Smooth muscle cell (in vitro differentiated cells): ENCODE results near the gene PDGFA. TPM values are rescaled to one million over a fixed set of nuclear protein-coding genes. Genes with fewer than 3 reads are reported as not detected.
A peak's percentile ranks its signal among the peaks of the same experiment; 100 is the strongest.

Source experiments
- DNase-seq: peaks from one replicate; lab custom pipeline; 2025; ENCODE audit not compliant: unreplicated experiment; lab: John Stamatoyannopoulos, UW
- H2AFZ ChIP-seq: fragments of 200-600 bp; sonication (generic); 2 replicates; pipeline ENCODE4 v1.6.0; 2016; ENCODE audit warnings: antibody characterized with exemption, low read depth, mild to moderate bottlenecking
- H3F3A ChIP-seq: fragments of 200-600 bp; sonication (generic); 2 replicates; pipeline ENCODE4 v1.6.0; 2017; ENCODE audit warnings: antibody characterized with exemption, low read depth
- H3K27ac ChIP-seq: fragments of 200-600 bp; sonication (generic); 2 replicates; pipeline ENCODE4 v1.5.1; 2016; ENCODE audit warnings: low read depth, mild to moderate bottlenecking
- H3K27me3 ChIP-seq: fragments of 200-600 bp; sonication (generic); 2 replicates; pipeline ENCODE4 v1.6.1; 2016; ENCODE audit warnings: low read depth, mild to moderate bottlenecking
- H3K36me3 ChIP-seq: fragments of 200-600 bp; sonication (generic); 2 replicates; pipeline ENCODE4 v1.5.1; 2016; ENCODE audit warnings: low read depth
- H3K4me1 ChIP-seq: fragments of 200-600 bp; sonication (generic); 2 replicates; pipeline ENCODE4 v1.5.1; 2016; ENCODE audit warnings: low read depth
- H3K4me2 ChIP-seq: fragments of 200-600 bp; sonication (generic); 2 replicates; pipeline ENCODE4 v1.6.0; 2016; ENCODE audit warnings: mild to moderate bottlenecking
- H3K4me3 ChIP-seq: fragments of 200-600 bp; sonication (generic); 2 replicates; pipeline ENCODE4 v1.5.1; 2016; ENCODE audit warnings: mild to moderate bottlenecking
- H3K79me2 ChIP-seq: fragments of 200-600 bp; sonication (generic); 2 replicates; pipeline ENCODE4 v1.6.0; 2016; ENCODE audit warnings: low read depth, mild to moderate bottlenecking
- H3K9ac ChIP-seq: fragments of 200-600 bp; sonication (generic); 2 replicates; pipeline ENCODE4 v1.6.0; 2016; ENCODE audit warnings: low read depth
- H3K9me3 ChIP-seq: fragments of 200-600 bp; sonication (generic); replicated peaks from 2 replicates; pipeline ENCODE4 v1.5.1; 2016; ENCODE audit warnings: low read depth
- H4K20me1 ChIP-seq: fragments of 200-600 bp; sonication (generic); 2 replicates; pipeline ENCODE4 v1.6.0; 2016; ENCODE audit warnings: low read depth
- CTCF ChIP-seq: fragments of 200-600 bp; sonication (generic); IDR thresholded peaks from 2 replicates; pipeline ENCODE4 v1.5.1; 2017; ENCODE audit warnings: borderline replicate concordance, mild to moderate bottlenecking, antibody characterized with exemption; ENCODE audit not compliant: insufficient read depth, poor library complexity, severe bottlenecking
- WGBS: methylation state at CpG from one replicate; pipeline ENCODE4 v1.1.7; 2016; ENCODE audit warnings: low lambda C conversion rate; 5-methylcytosine and 5-hydroxymethylcytosine counted together
- polyA plus RNA-seq: library from polyadenylated mRNA; unstranded; fragments of >200 nt; fragmentation: Nextera tagmentation; extraction: Ambion mirVana; gene quantifications from 2 replicates; pipeline ENCODE4 v1.2.1, GENCODE V29; 2016
- total RNA-seq: library from RNA; depleted of rRNA; stranded (reverse); fragments of >200 nt; gene quantifications from 2 replicates; pipeline ENCODE4 v1.2.3, GENCODE V29; 2014

Gene PDGFA
- total and polyA plus RNA-seq, 2 experiments from 2014 or later, result 32.0 to 68.1 TPM

- Histone ChIP-seq H3K27me3 (no peaks in the 10 kb centered on the region), H3K4me2 (peak overlapping the region; percentile 94), H3K27ac (peak overlapping the region; percentile 74), H3F3A (peaks cover 7% of the 10 kb centered on the region), H3K9ac (peak overlapping the region; percentile 51), H2AFZ (no peak overlapping the region), H3K9me3 (no peaks in the 10 kb centered on the region), H3K79me2 (peaks cover 77% of the 10 kb centered on the region), H3K4me3 (peak overlapping the region; percentile 97), H3K4me1 (peaks cover 38% of the 10 kb centered on the region), H3K36me3 (no peaks in the 10 kb centered on the region), H4K20me1 (peaks cover 67% of the 10 kb centered on the region)
- WGBS, result 2% methylated on average over 51 of the region's 83 CpGs
- TF ChIP-seq CTCF, result no peak
- peak; percentile 55 for DNase-seq
These were observed 2.8 kb downstream of the PDGFA start for GRCh38 chr7:516606-517456.

DNA sequence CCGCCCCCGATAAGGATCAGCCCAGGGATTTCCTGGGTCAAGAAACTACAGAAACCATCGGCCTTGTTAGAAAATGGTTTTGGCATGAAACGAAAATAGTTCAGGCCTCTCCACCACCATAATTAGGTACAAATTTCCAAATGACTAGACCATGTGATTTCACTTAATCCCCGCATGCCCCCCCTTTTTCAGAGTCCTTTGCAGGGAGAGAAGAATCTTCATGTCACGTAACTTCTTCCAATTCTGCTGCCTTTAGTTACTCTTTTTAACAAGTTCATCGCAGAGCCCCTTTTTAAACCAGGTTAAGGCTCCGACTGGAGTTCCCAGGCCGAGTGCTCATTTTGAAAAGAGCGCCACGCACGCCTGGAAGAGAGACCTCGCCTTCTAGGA is 3.4 kb downstream of the PDGFA start:
- TF ChIP-seq CTCF, result no peak
- Histone ChIP-seq H3K27me3 (no peaks in the 10 kb centered on the region), H3K36me3 (no peaks in the 10 kb centered on the region), H3K79me2 (peaks cover 80% of the 10 kb centered on the region), H3K4me2 (peak overlapping the region; percentile 94), H3K9ac (peak overlapping the region; percentile 51), H3K9me3 (no peaks in the 10 kb centered on the region), H3K4me3 (peak overlapping the region; percentile 97), H3K27ac (peak overlapping the region; percentile 74), H3F3A (peaks cover 7% of the 10 kb centered on the region), H2AFZ (no peak overlapping the region), H4K20me1 (peaks cover 73% of the 10 kb centered on the region), H3K4me1 (peaks cover 32% of the 10 kb centered on the region)
- 8% methylated on average over 13 of the region's 13 CpGs for WGBS
- no peak for DNase-seq

GRCh38 chr7:515628-516027 is 4.0 kb downstream of the PDGFA start:
- no peaks in the 10 kb centered on the region for H3K36me3 ChIP-seq
- peak overlapping the region; percentile 94 for H3K4me2 ChIP-seq
- peak overlapping the region; percentile 31 for H3K27ac ChIP-seq
- H3K4me3 ChIP-seq, result peak overlapping the region; percentile 97
- H3K9me3 ChIP-seq, result no peaks in the 10 kb centered on the region
- no peaks in the 10 kb centered on the region for H3K27me3 ChIP-seq
- H3F3A ChIP-seq, result peaks cover 7% of the 10 kb centered on the region
- H3K4me1 ChIP-seq, result peaks cover 26% of the 10 kb centered on the region
- H3K9ac ChIP-seq, result no peak overlapping the region
- DNase-seq, result no peak
- no peak for TF ChIP-seq CTCF
- peaks cover 78% of the 10 kb centered on the region for H3K79me2 ChIP-seq
- peaks cover 77% of the 10 kb centered on the region for H4K20me1 ChIP-seq
- 46% methylated on average over 10 of the region's 10 CpGs for WGBS
- H2AFZ ChIP-seq, result no peak overlapping the region
